ENCODE results near the gene OTULIN. TPM values are rescaled to one million over a fixed set of nuclear protein-coding genes. Genes with fewer than 3 reads are reported as not detected.
A peak's percentile ranks its signal among the peaks of the same experiment; 100 is the strongest.

OTULIN gene
- total and polyA plus RNA-seq, 3 experiments from 2014 or later, result 28.1 to 87.6 (median 86.2) TPM

GRCh38 chr5:14663734-14664269 lies 716 bp upstream of the OTULIN start:
- DNase-seq, result no peak
- Mint-ChIP-seq H3K4me1 (peaks cover 47 to 80% (median 78%) of the 10 kb centered on the region in 3 donors), H3K36me3 (peaks cover 0 to 19% (median 0%) of the 10 kb centered on the region in 3 donors), H3K27ac (peak overlapping the region; percentile 94 to 99 (median 98)), H3K9me3 (no peaks in the 10 kb centered on the region), H3K4me3 (peak overlapping the region; percentile 86 to 94 (median 93)), H3K27me3 (peaks cover 0 to 2% of the 10 kb centered on the region in 2 donors)
- H3K4me1 ChIP-seq (ENCODE audit: insufficient read depth, low read length), result peaks cover 47% of the 10 kb centered on the region
- no peaks in the 10 kb centered on the region for H3K27me3 ChIP-seq (ENCODE audit: insufficient read depth, low read length, poor library complexity, severe bottlenecking)
- peak overlapping the region; percentile 82 for H3K4me3 ChIP-seq (ENCODE audit: low read length)
- ChIA-PET CTCF (interaction anchor here (0.5 to 1.5 kb wide), 4 partner anchors 10 to 299 kb away, joined by 3 to 7 read pairs (median 3); no protein-coding TSS in a partner anchor), POLR2A (interaction anchor here (0.6 kb wide), 1 partner anchor 249 kb away, joined by 4 read pairs; no protein-coding TSS in a partner anchor)
- no peaks in the 10 kb centered on the region for H3K9me3 ChIP-seq (ENCODE audit: low read length)
- no peaks in the 10 kb centered on the region for H3K36me3 ChIP-seq (ENCODE audit: insufficient read depth, low read length)
- peak overlapping the region; percentile 82 for H3K27ac ChIP-seq (ENCODE audit: low read depth, low read length)

GRCh38 chr5:14665101-14665822 lies 744 bp downstream of the OTULIN start:
- peak in 2 of 5 donors; percentile 17 to 34 for DNase-seq
- CTCF ChIA-PET, result interaction anchor here (1.4 kb wide), 1 partner anchor 16 kb away, joined by 7 read pairs; no protein-coding TSS in a partner anchor
- H3K36me3 Mint-ChIP-seq, result peaks cover 0 to 22% (median 0%) of the 10 kb centered on the region in 3 donors

GRCh38 chr5:14665949-14666348 lies 1.4 kb downstream of the OTULIN start:
- H3K36me3 Mint-ChIP-seq, result peaks cover 0 to 23% (median 0%) of the 10 kb centered on the region in 3 donors
- ChIA-PET CTCF (interaction anchor here (1.2 to 2.4 kb wide), 8 partner anchors 12 to 291 kb away, joined by 3 to 12 read pairs (median 5); no protein-coding TSS in a partner anchor), POLR2A (interaction anchor here (1.5 kb wide), 1 partner anchor 143 kb away, joined by 4 read pairs; no protein-coding TSS in a partner anchor)
- H3K4me3 ChIP-seq (ENCODE audit: low read length), result peak overlapping the region; percentile 73
- peaks cover 64% of the 10 kb centered on the region for H3K4me1 ChIP-seq (ENCODE audit: insufficient read depth, low read length)
- H3K9me3 ChIP-seq (ENCODE audit: low read length), result no peaks in the 10 kb centered on the region
- H3K4me3 Mint-ChIP-seq, result peak overlapping the region; percentile 86 to 98 (median 95)
- peak overlapping the region; percentile 92 to 99 (median 96) for H3K27ac Mint-ChIP-seq
- DNase-seq, result peak; percentile 30 to 70 (median 45)
- peaks cover 61 to 87% (median 85%) of the 10 kb centered on the region in 3 donors for H3K4me1 Mint-ChIP-seq
- H3K27me3 Mint-ChIP-seq, result peaks cover 0 to 2% of the 10 kb centered on the region in 2 donors
- H3K36me3 ChIP-seq (ENCODE audit: insufficient read depth, low read length), result no peaks in the 10 kb centered on the region
- H3K9me3 Mint-ChIP-seq, result no peaks in the 10 kb centered on the region
- no peaks in the 10 kb centered on the region for H3K27me3 ChIP-seq (ENCODE audit: insufficient read depth, low read length, poor library complexity, severe bottlenecking)
- no peak overlapping the region for H3K27ac ChIP-seq (ENCODE audit: low read depth, low read length)

More at GRCh38 chr5:14665101-14665822, 744 bp downstream of the OTULIN start:
- H3K27me3 Mint-ChIP-seq, result peaks cover 0 to 2% of the 10 kb centered on the region in 2 donors
- peaks cover 60 to 85% (median 85%) of the 10 kb centered on the region in 3 donors for H3K4me1 Mint-ChIP-seq
- Histone ChIP-seq H3K36me3 (ENCODE audit: insufficient read depth, low read length) (no peaks in the 10 kb centered on the region), H3K27me3 (ENCODE audit: insufficient read depth, low read length, poor library complexity, severe bottlenecking) (no peaks in the 10 kb centered on the region), H3K27ac (ENCODE audit: low read depth, low read length) (peak overlapping the region; percentile 82), H3K4me3 (ENCODE audit: low read length) (peak overlapping the region; percentile 73), H3K4me1 (ENCODE audit: insufficient read depth, low read length) (peaks cover 58% of the 10 kb centered on the region), H3K9me3 (ENCODE audit: low read length) (no peaks in the 10 kb centered on the region)
- H3K9me3 Mint-ChIP-seq, result no peaks in the 10 kb centered on the region
- H3K27ac Mint-ChIP-seq, result peak overlapping the region; percentile 82 to 99 (median 96)
- POLR2A ChIA-PET, result interaction anchor here (0.9 kb wide), 1 partner anchor 252 kb away, joined by 3 read pairs; no protein-coding TSS in a partner anchor
- peak overlapping the region; percentile 86 to 98 (median 95) for H3K4me3 Mint-ChIP-seq

- Mint-ChIP-seq H3K4me1 (peaks cover 66 to 87% (median 85%) of the 10 kb centered on the region in 3 donors), H3K27ac (peak overlapping the region; percentile 92 to 99 (median 96)), H3K9me3 (no peaks in the 10 kb centered on the region), H3K4me3 (peak overlapping the region; percentile 86 to 98 (median 95)), H3K36me3 (peaks cover 0 to 24% (median 0%) of the 10 kb centered on the region in 3 donors), H3K27me3 (peaks cover 0 to 2% of the 10 kb centered on the region in 2 donors)
- H3K36me3 ChIP-seq (ENCODE audit: insufficient read depth, low read length), result no peaks in the 10 kb centered on the region
- peak in 1 of 5 donors; percentile 6 for DNase-seq
- H3K27ac ChIP-seq (ENCODE audit: low read depth, low read length), result peak overlapping the region; percentile 3
- POLR2A ChIA-PET, result interaction anchor here (0.9 to 1.5 kb wide), 2 partner anchors 12 to 143 kb away, joined by 3 to 4 read pairs; no protein-coding TSS in a partner anchor
- peaks cover 68% of the 10 kb centered on the region for H3K4me1 ChIP-seq (ENCODE audit: insufficient read depth, low read length)
- H3K4me3 ChIP-seq (ENCODE audit: low read length), result peak overlapping the region; percentile 73
- no peaks in the 10 kb centered on the region for H3K9me3 ChIP-seq (ENCODE audit: low read length)
- no peaks in the 10 kb centered on the region for H3K27me3 ChIP-seq (ENCODE audit: insufficient read depth, low read length, poor library complexity, severe bottlenecking)
- CTCF ChIA-PET, result interaction anchor here (0.8 to 2.4 kb wide), 10 partner anchors 12 to 337 kb away, joined by 3 to 12 read pairs (median 5); no protein-coding TSS in a partner anchor
Measured at GRCh38 chr5:14666357-14666756, 1.8 kb downstream of the OTULIN start.

- ChIA-PET POLR2A (interaction anchor here (0.6 to 1.5 kb wide), 7 partner anchors 8 to 142 kb away, joined by 3 to 4 read pairs (median 4); no protein-coding TSS in a partner anchor), CTCF (interaction anchor here (0.7 to 2.4 kb wide), 10 partner anchors 8 to 336 kb away, joined by 3 to 12 read pairs (median 4); no protein-coding TSS in a partner anchor)
- Mint-ChIP-seq H3K27me3 (peaks cover 0 to 2% of the 10 kb centered on the region in 2 donors), H3K9me3 (no peaks in the 10 kb centered on the region), H3K4me3 (peak overlapping the region; percentile 86 to 98 (median 95)), H3K27ac (peak overlapping the region; percentile 92 to 99 (median 96)), H3K36me3 (peaks cover 0 to 26% (median 0%) of the 10 kb centered on the region in 3 donors), H3K4me1 (peaks cover 73 to 88% (median 85%) of the 10 kb centered on the region in 3 donors)
- H3K27me3 ChIP-seq (ENCODE audit: insufficient read depth, low read length, poor library complexity, severe bottlenecking), result no peaks in the 10 kb centered on the region
- no peak for DNase-seq
- H3K4me1 ChIP-seq (ENCODE audit: insufficient read depth, low read length), result peaks cover 77% of the 10 kb centered on the region
- H3K9me3 ChIP-seq (ENCODE audit: low read length), result no peaks in the 10 kb centered on the region
- no peak overlapping the region for H3K4me3 ChIP-seq (ENCODE audit: low read length)
- no peaks in the 10 kb centered on the region for H3K36me3 ChIP-seq (ENCODE audit: insufficient read depth, low read length)
- H3K27ac ChIP-seq (ENCODE audit: low read depth, low read length), result no peak overlapping the region
Measured at GRCh38 chr5:14667290-14667689, 2.8 kb downstream of the OTULIN start.

- Histone ChIP-seq H3K4me3 (ENCODE audit: low read length) (peak overlapping the region; percentile 11), H3K36me3 (ENCODE audit: insufficient read depth, low read length) (no peaks in the 10 kb centered on the region), H3K4me1 (ENCODE audit: insufficient read depth, low read length) (peaks cover 80% of the 10 kb centered on the region), H3K27me3 (ENCODE audit: insufficient read depth, low read length, poor library complexity, severe bottlenecking) (no peaks in the 10 kb centered on the region), H3K27ac (ENCODE audit: low read depth, low read length) (peak overlapping the region; percentile 47), H3K9me3 (ENCODE audit: low read length) (no peaks in the 10 kb centered on the region)
- Mint-ChIP-seq H3K27me3 (peaks cover 0 to 2% of the 10 kb centered on the region in 2 donors), H3K36me3 (peaks cover 0 to 29% (median 0%) of the 10 kb centered on the region in 3 donors), H3K4me3 (peak overlapping the region; percentile 86 to 98 (median 95)), H3K27ac (peak overlapping the region; percentile 92 to 99 (median 96)), H3K9me3 (no peaks in the 10 kb centered on the region), H3K4me1 (peaks cover 78 to 88% (median 85%) of the 10 kb centered on the region in 3 donors)
- CTCF ChIA-PET, result interaction anchor here (0.7 to 2.4 kb wide), 8 partner anchors 8 to 336 kb away, joined by 3 to 12 read pairs (median 5); no protein-coding TSS in a partner anchor
- DNase-seq, result peak in 1 of 5 donors; percentile 8
- POLR2A ChIA-PET, result interaction anchor here (1.0 to 1.5 kb wide), 5 partner anchors 8 to 142 kb away, joined by 3 to 4 read pairs (median 4); no protein-coding TSS in a partner anchor
Measured at GRCh38 chr5:14667770-14668169, 3.3 kb downstream of the OTULIN start.

- Mint-ChIP-seq H3K27ac (peak overlapping the region; percentile 92 to 99 (median 96)), H3K9me3 (no peaks in the 10 kb centered on the region), H3K4me3 (peak overlapping the region; percentile 86 to 98 (median 95)), H3K27me3 (peaks cover 0 to 2% of the 10 kb centered on the region in 2 donors), H3K36me3 (peaks cover 0 to 31% (median 0%) of the 10 kb centered on the region in 3 donors), H3K4me1 (peaks cover 81 to 88% (median 85%) of the 10 kb centered on the region in 3 donors)
- Histone ChIP-seq H3K27ac (ENCODE audit: low read depth, low read length) (peak overlapping the region; percentile 47), H3K27me3 (ENCODE audit: insufficient read depth, low read length, poor library complexity, severe bottlenecking) (no peaks in the 10 kb centered on the region), H3K4me3 (ENCODE audit: low read length) (peak overlapping the region; percentile 11), H3K4me1 (ENCODE audit: insufficient read depth, low read length) (peaks cover 80% of the 10 kb centered on the region), H3K9me3 (ENCODE audit: low read length) (no peaks in the 10 kb centered on the region), H3K36me3 (ENCODE audit: insufficient read depth, low read length) (no peaks in the 10 kb centered on the region)
- CTCF ChIA-PET, result interaction anchor here (1.0 to 2.4 kb wide), 6 partner anchors 12 to 35 kb away, joined by 3 to 12 read pairs (median 5); no protein-coding TSS in a partner anchor
- POLR2A ChIA-PET, result interaction anchor here (1.0 to 1.4 kb wide), 3 partner anchors 7 to 86 kb away, joined by 4 read pairs; no protein-coding TSS in a partner anchor
- peak; percentile 19 to 65 (median 35) for DNase-seq
Measured at GRCh38 chr5:14668181-14668591, 3.7 kb downstream of the OTULIN start.

All from CD8-positive, alpha-beta memory T cell (primary cell).